Cardiac muscle cell (in vitro differentiated cells and primary cell): Measurements from ENCODE around the gene RNASE2. TPM values are rescaled to one million over a fixed set of nuclear protein-coding genes. Genes with fewer than 3 reads are reported as not detected.
A peak's percentile ranks its signal among the peaks of the same experiment; 100 is the strongest.
"Not testable (repeated sequence)": the region's sequence is repeated elsewhere in the genome, so short reads cannot be mapped to it uniquely, and the experiment has no call there.

Source experiments
- DNase-seq, 2 donors: peaks; one replicate each; pipeline versions ENCODE4 v3.0.0 to v3.0.0-alpha.2; 2010 to 2017; ENCODE audit warnings: low read depth in 1 of 2, low spot score in 1 of 2
- H3K27ac ChIP-seq: fragments of 200-600 bp; sonication (generic); 2 replicates; pipeline ENCODE4 v1.5.1; 2016
- H3K27me3 ChIP-seq: fragments of 200-600 bp; sonication (generic); 2 replicates; pipeline ENCODE4 v1.6.0; 2016; ENCODE audit warnings: control low read depth
- H3K36me3 ChIP-seq: fragments of 200-600 bp; sonication (generic); 2 replicates; pipeline ENCODE4 v1.5.1; 2016; ENCODE audit warnings: control low read depth
- H3K4me1 ChIP-seq: fragments of 200-600 bp; sonication (generic); 2 replicates; pipeline ENCODE4 v1.8.1; 2017; ENCODE audit warnings: low read depth, mild to moderate bottlenecking, mixed run types
- H3K4me3 ChIP-seq: fragments of 200-600 bp; sonication (generic); 2 replicates; pipeline ENCODE4 v1.5.1; 2016; ENCODE audit warnings: mild to moderate bottlenecking
- H3K9me3 ChIP-seq: fragments of 200-600 bp; sonication (generic); 2 replicates; pipeline ENCODE4 v1.5.1; 2017; ENCODE audit warnings: low read depth, mild to moderate bottlenecking, control low read depth
- polyA plus RNA-seq: library from polyadenylated mRNA; unstranded; fragments of >200 nt; fragmentation: Nextera tagmentation; extraction: Ambion mirVana; gene quantifications from 2 replicates; pipeline ENCODE4 v1.2.1, GENCODE V29; 2016
- total RNA-seq: library from RNA; depleted of rRNA; stranded (reverse); fragments of >200 nt; gene quantifications from 2 replicates; pipeline ENCODE4 v1.2.3, GENCODE V29; 2016
- TF ChIP-seq, protein P1 (sequence below): IDR thresholded peaks from 2 replicates; pipeline ENCODE4 v1.5.1; 2012; ENCODE audit warnings: low read depth, mild to moderate bottlenecking, low read length

Gene RNASE2
- total and polyA plus RNA-seq, 2 experiments from 2014 or later = not detected

GRCh38 chr14:20980906-20981305 lies 25.6 kb downstream of the RNASE2 start:
- Histone ChIP-seq H3K9me3 (no peaks in the 10 kb centered on the region), H3K27ac (no peak overlapping the region), H3K27me3 (peaks cover 14% of the 10 kb centered on the region), H3K4me1 (no peaks in the 10 kb centered on the region), H3K4me3 (no peak overlapping the region), H3K36me3 (no peaks in the 10 kb centered on the region)
- TF ChIP-seq, protein P1, sequence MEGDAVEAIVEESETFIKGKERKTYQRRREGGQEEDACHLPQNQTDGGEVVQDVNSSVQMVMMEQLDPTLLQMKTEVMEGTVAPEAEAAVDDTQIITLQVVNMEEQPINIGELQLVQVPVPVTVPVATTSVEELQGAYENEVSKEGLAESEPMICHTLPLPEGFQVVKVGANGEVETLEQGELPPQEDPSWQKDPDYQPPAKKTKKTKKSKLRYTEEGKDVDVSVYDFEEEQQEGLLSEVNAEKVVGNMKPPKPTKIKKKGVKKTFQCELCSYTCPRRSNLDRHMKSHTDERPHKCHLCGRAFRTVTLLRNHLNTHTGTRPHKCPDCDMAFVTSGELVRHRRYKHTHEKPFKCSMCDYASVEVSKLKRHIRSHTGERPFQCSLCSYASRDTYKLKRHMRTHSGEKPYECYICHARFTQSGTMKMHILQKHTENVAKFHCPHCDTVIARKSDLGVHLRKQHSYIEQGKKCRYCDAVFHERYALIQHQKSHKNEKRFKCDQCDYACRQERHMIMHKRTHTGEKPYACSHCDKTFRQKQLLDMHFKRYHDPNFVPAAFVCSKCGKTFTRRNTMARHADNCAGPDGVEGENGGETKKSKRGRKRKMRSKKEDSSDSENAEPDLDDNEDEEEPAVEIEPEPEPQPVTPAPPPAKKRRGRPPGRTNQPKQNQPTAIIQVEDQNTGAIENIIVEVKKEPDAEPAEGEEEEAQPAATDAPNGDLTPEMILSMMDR = no peak
- no peak for DNase-seq

DNA sequence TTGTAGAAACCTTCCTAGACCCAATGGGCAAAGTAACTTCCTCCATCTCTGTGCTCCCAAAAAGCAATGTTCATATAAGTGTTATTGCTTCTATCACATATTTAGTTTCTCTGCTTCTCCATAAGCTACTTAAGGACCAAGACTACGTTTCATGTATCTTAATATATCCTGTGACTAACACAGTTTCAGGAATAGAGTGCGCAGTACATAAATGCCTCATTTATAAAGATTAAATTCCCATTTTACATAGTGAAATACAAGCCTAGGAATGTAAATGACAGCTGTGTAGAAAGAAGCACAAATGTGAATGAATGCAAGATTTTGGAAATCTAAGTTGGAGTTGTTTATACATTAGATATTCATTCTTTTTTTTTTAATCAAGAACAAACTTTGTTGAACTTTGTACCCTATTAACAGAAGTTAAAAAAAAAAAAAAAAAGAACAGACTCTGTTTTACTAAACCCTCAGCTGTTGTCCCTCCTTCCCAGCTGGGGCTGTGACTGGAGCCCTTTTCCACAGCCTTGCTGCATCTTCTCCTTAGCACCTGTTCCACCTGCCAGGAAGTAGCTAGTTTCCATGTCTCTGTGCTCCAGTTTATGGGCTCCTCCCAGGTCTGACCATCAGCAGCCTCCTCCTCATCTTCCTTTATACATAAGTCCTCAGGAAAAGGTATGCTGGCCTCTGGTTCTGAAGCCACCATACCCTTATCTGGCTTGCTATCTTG lies 27.5 kb downstream of the RNASE2 start:
- no peak for DNase-seq
- no peaks in the 10 kb centered on the region for H3K4me1 ChIP-seq
- H3K4me3 ChIP-seq = no peak overlapping the region
- H3K27ac ChIP-seq = no peak overlapping the region
- no peaks in the 10 kb centered on the region for H3K36me3 ChIP-seq
- H3K27me3 ChIP-seq = peaks cover 14% of the 10 kb centered on the region
- TF ChIP-seq, protein P1 = no peak
- no peaks in the 10 kb centered on the region for H3K9me3 ChIP-seq

- not testable (repeated sequence) for DNase-seq, H3K36me3 ChIP-seq, H3K4me3 ChIP-seq, H3K9me3 ChIP-seq, H3K27ac ChIP-seq, H3K4me1 ChIP-seq
- peaks cover 14% of the 10 kb centered on the region for H3K27me3 ChIP-seq
Measured at GRCh38 chr14:20985650-20986049, 30.4 kb downstream of the RNASE2 start.

GRCh38 chr14:20986811-20987210 lies 31.5 kb downstream of the RNASE2 start:
- Histone ChIP-seq H3K36me3 (no peaks in the 10 kb centered on the region), H3K27me3 (peaks cover 14% of the 10 kb centered on the region), H3K27ac (no peak overlapping the region), H3K4me1 (peaks cover 7% of the 10 kb centered on the region), H3K9me3 (no peaks in the 10 kb centered on the region), H3K4me3 (no peak overlapping the region)
- TF ChIP-seq, protein P1 = no peak
- DNase-seq = peak in 1 of 2 donors; percentile 94

- peak overlapping the region; percentile 24 for H3K4me3 ChIP-seq
- peaks cover 7% of the 10 kb centered on the region for H3K4me1 ChIP-seq
- DNase-seq = no peak
- peak overlapping the region; percentile 87 for H3K27ac ChIP-seq
- peaks cover 3% of the 10 kb centered on the region for H3K27me3 ChIP-seq
- no peaks in the 10 kb centered on the region for H3K9me3 ChIP-seq
- H3K36me3 ChIP-seq = peaks cover 14% of the 10 kb centered on the region
- TF ChIP-seq, protein P1 = no peak
Measured at GRCh38 chr14:20988717-20989470, 33.6 kb downstream of the RNASE2 start.

DNA sequence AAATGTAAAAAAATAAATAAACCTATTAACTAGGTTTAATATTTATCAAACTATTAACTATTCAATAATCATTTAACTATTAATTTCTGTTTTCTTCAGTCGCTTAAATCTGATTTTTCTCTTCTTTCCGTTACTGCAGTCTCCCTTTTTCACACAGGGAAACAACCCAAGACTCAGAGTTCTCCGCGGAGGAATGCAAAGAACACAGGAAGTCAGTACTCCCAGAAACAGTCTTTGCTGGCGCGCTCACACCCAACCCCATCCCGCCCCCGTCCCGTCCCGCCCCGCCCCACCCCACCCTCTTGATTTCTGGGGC lies 34.1 kb downstream of the RNASE2 start:
- Histone ChIP-seq H3K9me3 (no peaks in the 10 kb centered on the region), H3K27me3 (no peaks in the 10 kb centered on the region), H3K4me1 (peaks cover 7% of the 10 kb centered on the region), H3K36me3 (peaks cover 19% of the 10 kb centered on the region), H3K27ac (peak overlapping the region; percentile 87), H3K4me3 (peak overlapping the region; percentile 24)
- no peak for DNase-seq
- TF ChIP-seq, protein P1 = no peak
